Panc1 (cell line): ENCODE results near the gene ZIC2. TPM values are rescaled to one million over a fixed set of nuclear protein-coding genes. Genes with fewer than 3 reads are reported as not detected.

Experiments used
- ATAC-seq: fragments of 200-7000 bp; cut with Tn5 transposase; 2 replicates; pipeline ENCODE4 v1.9.1; 2020; ENCODE audit warnings: mild to moderate bottlenecking, moderate library complexity
- BruUV-seq: library from RNA; stranded (reverse); fragments of 400-500 nt; replicated peaks from 2 replicates; lab custom pipeline; 2021; lab: Mats Ljungman, UMichigan
- CTCF ChIA-PET: fragments of 300-600 bp; sonication (Branson Sonifier 250); formaldehyde crosslinking; loops from one replicate; lab custom pipeline; 2022; ENCODE audit warnings: antibody characterized with exemption; lab: Charles Lee
- POLR2A ChIA-PET: fragments of 300-600 bp; sonication (Branson Sonifier 250); formaldehyde crosslinking; loops from one replicate; lab custom pipeline; 2022; ENCODE audit warnings: antibody characterized with exemption; lab: Charles Lee
- DNase-seq: peaks from one replicate; pipeline ENCODE4 v3.0.0-alpha.2; 2010; ENCODE audit warnings: low read depth, low spot score
- H3K27ac ChIP-seq: 2 replicates; pipeline ENCODE4 v1.5.1; 2011; ENCODE audit warnings: mild to moderate bottlenecking, low read length, inconsistent platforms
- H3K27me3 ChIP-seq: fragments of 200-500 bp; sonication (Bioruptor generic); 2 replicates; pipeline ENCODE4 v1.6.0; 2014; ENCODE audit warnings: low read length, inconsistent platforms; ENCODE audit not compliant: control insufficient read depth, insufficient read depth
- H3K36me3 ChIP-seq: fragments of 200-500 bp; sonication (Bioruptor generic); 2 replicates; pipeline ENCODE4 v1.5.1; 2014; ENCODE audit warnings: inconsistent platforms, mild to moderate bottlenecking, low read length, moderate library complexity; ENCODE audit not compliant: control insufficient read depth, insufficient read depth
- H3K4me1 ChIP-seq: 2 replicates; pipeline ENCODE4 v1.5.1; 2011; ENCODE audit warnings: inconsistent platforms, mild to moderate bottlenecking, low read length, moderate library complexity; ENCODE audit not compliant: control insufficient read depth, insufficient read depth
- H3K4me3 ChIP-seq, 2 experiments: 2 replicates each; pipeline ENCODE4 v1.5.1; 2011 to 2012; ENCODE audit warnings: low read depth in 2 of 2, low read length in 2 of 2, mild to moderate bottlenecking in 2 of 2, inconsistent platforms in 1 of 2, moderate library complexity in 1 of 2
- H3K9me3 ChIP-seq: fragments of 200-500 bp; sonication (Bioruptor generic); 2 replicates; pipeline ENCODE4 v1.5.1; 2014; ENCODE audit warnings: low read depth, mild to moderate bottlenecking, inconsistent platforms, low read length, moderate library complexity; ENCODE audit not compliant: control insufficient read depth, insufficient read depth
- POLR2AphosphoS5 ChIP-seq: IDR thresholded peaks from 2 replicates; pipeline ENCODE4 v1.6.1; 2012; ENCODE audit warnings: mild to moderate bottlenecking, low read depth, low read length, moderate library complexity
- SIN3A ChIP-seq: IDR thresholded peaks from 2 replicates; pipeline ENCODE4 v1.6.1; 2012; ENCODE audit warnings: low read depth, mild to moderate bottlenecking, low read length, moderate library complexity, borderline replicate concordance; ENCODE audit not compliant: insufficient read depth
- TCF7L2 ChIP-seq: IDR thresholded peaks from 2 replicates; pipeline ENCODE4 v1.6.1; 2011; ENCODE audit warnings: mild to moderate bottlenecking, low read depth, low read length, inconsistent platforms
- in situ Hi-C: cut with HindIII; loops from 2 replicates; pipeline ENCODE4 v1.10.0; 2016; ENCODE audit warnings: low sequenced_read_pairs, low pct_unique_long_range_greater_than_20kb
- intact Hi-C: fragments of 100-400 bp; cut with micrococcal nuclease; formaldehyde crosslinking; loops from one replicate; pipeline ENCODE4 v1.10.0; 2022; ENCODE audit not compliant: unreplicated experiment
- total RNA-seq: library from RNA; stranded (reverse); gene quantifications from one replicate; pipeline ENCODE4 v1.2.1, GENCODE V29; 2021; ENCODE audit not compliant: unreplicated experiment
- TF ChIP-seq, protein P1 (sequence below), 2 experiments: IDR thresholded peaks; 2 replicates each; pipeline ENCODE4 v1.6.1; 2011 to 2012; ENCODE audit warnings: low read depth in 2 of 2, control low read depth in 1 of 2, low read length in 1 of 2, mild to moderate bottlenecking in 1 of 2, moderate library complexity in 1 of 2; ENCODE audit not compliant: insufficient read depth in 1 of 2
- TF ChIP-seq, protein P2 (sequence below): fragments of 450-650 bp; IDR thresholded peaks from 2 replicates; pipeline ENCODE4 v1.5.1; 2017; ENCODE audit warnings: mild to moderate bottlenecking

ZIC2 gene
- total RNA-seq, 1 experiment from 2014 or later, result 54.5 TPM

DNA sequence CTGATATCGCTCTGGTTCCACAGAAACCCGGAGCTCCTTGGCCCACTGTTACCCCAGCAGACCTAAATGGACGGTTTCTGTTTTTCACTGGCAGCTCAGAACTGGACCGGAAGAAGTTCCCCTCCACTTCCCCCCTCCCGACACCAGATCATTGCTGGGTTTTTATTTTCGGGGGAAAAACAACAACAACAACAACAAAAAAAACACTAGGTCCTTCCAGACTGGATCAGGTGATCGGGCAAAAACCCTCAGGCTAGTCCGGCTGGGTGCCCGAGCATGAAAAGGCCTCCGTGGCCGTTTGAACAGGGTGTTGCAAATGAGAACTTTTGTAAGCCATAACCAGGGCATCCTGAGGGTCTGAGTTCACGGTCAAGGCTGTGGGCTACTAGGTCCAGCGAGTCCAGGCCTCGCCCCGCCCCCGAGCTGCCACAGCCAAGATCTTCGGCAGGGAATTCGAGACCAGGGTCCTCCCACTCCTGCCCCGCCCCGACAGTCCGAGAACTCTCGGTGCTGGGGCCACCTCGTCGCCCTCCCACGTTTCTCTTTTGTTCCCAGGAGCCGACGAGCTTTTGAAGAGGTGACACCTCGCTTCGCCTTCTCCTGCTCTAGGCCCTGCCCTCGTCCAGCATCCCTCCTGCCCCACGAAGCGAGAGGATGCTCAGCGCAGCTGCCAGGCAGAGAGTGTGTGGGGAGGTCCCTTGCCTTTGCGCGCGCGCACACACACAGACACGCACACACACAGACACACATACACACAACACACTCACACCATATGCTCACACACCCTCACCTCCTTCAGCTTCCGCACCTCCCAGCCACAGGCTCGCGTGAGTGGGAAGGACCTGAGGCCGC is 8.8 kb downstream of the ZIC2 start:
- TF ChIP-seq TCF7L2 (no peak), SIN3A (no peak), POLR2AphosphoS5 (no peak)
- TF ChIP-seq, protein P1, sequence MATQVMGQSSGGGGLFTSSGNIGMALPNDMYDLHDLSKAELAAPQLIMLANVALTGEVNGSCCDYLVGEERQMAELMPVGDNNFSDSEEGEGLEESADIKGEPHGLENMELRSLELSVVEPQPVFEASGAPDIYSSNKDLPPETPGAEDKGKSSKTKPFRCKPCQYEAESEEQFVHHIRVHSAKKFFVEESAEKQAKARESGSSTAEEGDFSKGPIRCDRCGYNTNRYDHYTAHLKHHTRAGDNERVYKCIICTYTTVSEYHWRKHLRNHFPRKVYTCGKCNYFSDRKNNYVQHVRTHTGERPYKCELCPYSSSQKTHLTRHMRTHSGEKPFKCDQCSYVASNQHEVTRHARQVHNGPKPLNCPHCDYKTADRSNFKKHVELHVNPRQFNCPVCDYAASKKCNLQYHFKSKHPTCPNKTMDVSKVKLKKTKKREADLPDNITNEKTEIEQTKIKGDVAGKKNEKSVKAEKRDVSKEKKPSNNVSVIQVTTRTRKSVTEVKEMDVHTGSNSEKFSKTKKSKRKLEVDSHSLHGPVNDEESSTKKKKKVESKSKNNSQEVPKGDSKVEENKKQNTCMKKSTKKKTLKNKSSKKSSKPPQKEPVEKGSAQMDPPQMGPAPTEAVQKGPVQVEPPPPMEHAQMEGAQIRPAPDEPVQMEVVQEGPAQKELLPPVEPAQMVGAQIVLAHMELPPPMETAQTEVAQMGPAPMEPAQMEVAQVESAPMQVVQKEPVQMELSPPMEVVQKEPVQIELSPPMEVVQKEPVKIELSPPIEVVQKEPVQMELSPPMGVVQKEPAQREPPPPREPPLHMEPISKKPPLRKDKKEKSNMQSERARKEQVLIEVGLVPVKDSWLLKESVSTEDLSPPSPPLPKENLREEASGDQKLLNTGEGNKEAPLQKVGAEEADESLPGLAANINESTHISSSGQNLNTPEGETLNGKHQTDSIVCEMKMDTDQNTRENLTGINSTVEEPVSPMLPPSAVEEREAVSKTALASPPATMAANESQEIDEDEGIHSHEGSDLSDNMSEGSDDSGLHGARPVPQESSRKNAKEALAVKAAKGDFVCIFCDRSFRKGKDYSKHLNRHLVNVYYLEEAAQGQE (IDR thresholded peaks at IDR 0.05; ENCODE audit: insufficient read depth in 1 of 2, low read depth in 2 of 2, low read length in 1 of 2), result no peak
- TF ChIP-seq, protein P2, sequence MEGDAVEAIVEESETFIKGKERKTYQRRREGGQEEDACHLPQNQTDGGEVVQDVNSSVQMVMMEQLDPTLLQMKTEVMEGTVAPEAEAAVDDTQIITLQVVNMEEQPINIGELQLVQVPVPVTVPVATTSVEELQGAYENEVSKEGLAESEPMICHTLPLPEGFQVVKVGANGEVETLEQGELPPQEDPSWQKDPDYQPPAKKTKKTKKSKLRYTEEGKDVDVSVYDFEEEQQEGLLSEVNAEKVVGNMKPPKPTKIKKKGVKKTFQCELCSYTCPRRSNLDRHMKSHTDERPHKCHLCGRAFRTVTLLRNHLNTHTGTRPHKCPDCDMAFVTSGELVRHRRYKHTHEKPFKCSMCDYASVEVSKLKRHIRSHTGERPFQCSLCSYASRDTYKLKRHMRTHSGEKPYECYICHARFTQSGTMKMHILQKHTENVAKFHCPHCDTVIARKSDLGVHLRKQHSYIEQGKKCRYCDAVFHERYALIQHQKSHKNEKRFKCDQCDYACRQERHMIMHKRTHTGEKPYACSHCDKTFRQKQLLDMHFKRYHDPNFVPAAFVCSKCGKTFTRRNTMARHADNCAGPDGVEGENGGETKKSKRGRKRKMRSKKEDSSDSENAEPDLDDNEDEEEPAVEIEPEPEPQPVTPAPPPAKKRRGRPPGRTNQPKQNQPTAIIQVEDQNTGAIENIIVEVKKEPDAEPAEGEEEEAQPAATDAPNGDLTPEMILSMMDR, result no peak
- in situ Hi-C loops (no loop called here), intact Hi-C loops (no loop called here)
- no peak overlapping the region for H3K4me3 ChIP-seq
- ATAC-seq (no peak), DNase-seq (no peak)
- H3K27ac ChIP-seq, result peak overlapping the region; percentile 35; the same call in 1 of the 2 replicates
- ChIA-PET CTCF (no interaction called here), POLR2A (interaction anchor here (0.5 kb wide), 1 partner anchor 43 kb away, joined by 14 read pairs; no protein-coding TSS in a partner anchor)
- BruUV-seq, result no TSS peak
- no peaks in the 10 kb centered on the region for H3K36me3 ChIP-seq
- H3K4me1 ChIP-seq, result peaks cover 35% of the 10 kb centered on the region
- no peaks in the 10 kb centered on the region for H3K27me3 ChIP-seq
- H3K9me3 ChIP-seq, result no peaks in the 10 kb centered on the region

DNA sequence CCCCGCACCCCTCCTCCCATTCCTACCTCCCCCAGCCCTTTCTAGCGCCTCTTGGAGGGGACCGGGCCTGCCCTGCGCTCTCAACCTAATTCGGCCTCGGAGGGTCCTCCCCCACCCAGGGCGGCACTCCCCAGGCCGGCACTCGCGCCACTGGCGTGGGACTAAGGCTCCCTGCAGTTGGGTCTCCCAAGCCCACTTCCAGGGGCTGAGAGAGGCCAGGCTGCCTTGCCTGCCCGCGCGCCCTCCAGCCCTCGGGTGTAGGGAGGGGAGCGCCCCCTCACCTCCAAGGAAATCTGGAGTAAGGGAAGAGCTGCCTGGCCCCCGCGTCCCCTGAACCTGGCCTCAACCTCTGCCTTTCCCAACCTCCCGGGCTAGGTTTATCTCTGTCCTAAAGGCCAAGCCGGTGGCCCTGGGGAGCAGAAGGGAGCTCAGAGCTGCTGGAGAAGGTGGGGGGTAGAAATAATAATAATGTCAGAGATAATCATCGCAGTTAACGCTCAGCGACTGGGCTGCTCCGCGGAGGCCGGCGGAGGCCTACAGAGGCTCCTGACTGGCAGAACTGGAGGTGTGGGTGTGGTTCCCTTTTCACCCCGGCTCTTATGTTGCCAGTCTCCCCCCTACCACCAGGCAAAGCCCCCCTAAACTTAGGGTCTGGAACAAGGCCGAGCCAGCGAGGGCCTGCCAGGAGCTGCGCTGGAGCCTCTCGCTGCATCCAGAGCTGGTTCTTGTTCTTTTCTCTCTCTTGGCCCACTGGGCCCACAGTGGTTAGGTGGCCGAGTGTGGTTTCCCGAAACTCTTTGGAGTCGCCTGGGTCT is 9.6 kb downstream of the ZIC2 start:
- Histone ChIP-seq H3K36me3 (no peaks in the 10 kb centered on the region), H3K4me3 (no peak overlapping the region), H3K27me3 (no peaks in the 10 kb centered on the region), H3K9me3 (no peaks in the 10 kb centered on the region), H3K4me1 (peaks cover 33% of the 10 kb centered on the region), H3K27ac (0 out of 2 replicates have a peak overlapping the region, but pooled peaks have one; percentile 29)
- DNase-seq, result no peak
- POLR2A ChIA-PET, result no interaction called here
- CTCF ChIA-PET, result no interaction called here
- no peak for TF ChIP-seq POLR2AphosphoS5
- TF ChIP-seq, protein P1 (IDR thresholded peaks at IDR 0.05; ENCODE audit: insufficient read depth in 1 of 2, low read depth in 2 of 2, low read length in 1 of 2), result no peak
- no peak for TF ChIP-seq SIN3A
- TF ChIP-seq, protein P2, result no peak
- TF ChIP-seq TCF7L2, result no peak
- no peak for ATAC-seq
- intact Hi-C loops, result no loop called here
- in situ Hi-C loops, result no loop called here
- no TSS peak for BruUV-seq
